Stimulated activated CD8-positive, alpha-beta memory T cell treated with anti-CD3 and anti-CD28 coated beads, Interleukin-4, amount 100 ng/mL, for 1 hour (primary cell): ENCODE results near the gene OR11G2.
"Not testable (repeated sequence)": the region's sequence is repeated elsewhere in the genome, so short reads cannot be mapped to it uniquely, and the experiment has no call there.

Experiments
- DNase-seq, 2 donors: peaks; one replicate each; pipeline ENCODE4 v3.0.0-alpha.2; 2020; ENCODE audit warnings: low read depth in 2 of 2, low spot score in 1 of 2

Gene OR11G2

DNA sequence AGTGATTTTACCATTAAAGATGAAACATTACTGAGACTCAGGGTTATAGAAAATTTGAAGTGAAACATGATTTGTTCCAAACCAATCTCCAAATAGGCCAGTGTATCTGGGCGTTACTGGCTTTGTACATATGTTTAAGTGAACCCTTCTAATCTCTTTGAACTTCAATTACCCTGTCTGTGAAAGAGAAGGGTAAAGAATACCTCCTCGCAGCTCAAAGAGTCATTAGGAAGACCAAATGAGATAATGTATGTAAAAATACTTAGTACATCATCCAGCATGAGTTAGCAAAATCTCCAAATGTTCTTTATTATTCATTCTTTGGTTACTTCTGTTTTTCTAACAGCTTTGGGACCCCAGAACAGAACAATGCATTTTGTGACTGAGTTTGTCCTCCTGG is 32.7 kb downstream of the OR11G2 start, which contains the start of gene OR11H6:
Gene OR11H6 (plus strand): TSS at position 301 of the 400 bp plus-strand sequence. CDS start 0 bp downstream, at position 301.
- no peak for DNase-seq

DNA sequence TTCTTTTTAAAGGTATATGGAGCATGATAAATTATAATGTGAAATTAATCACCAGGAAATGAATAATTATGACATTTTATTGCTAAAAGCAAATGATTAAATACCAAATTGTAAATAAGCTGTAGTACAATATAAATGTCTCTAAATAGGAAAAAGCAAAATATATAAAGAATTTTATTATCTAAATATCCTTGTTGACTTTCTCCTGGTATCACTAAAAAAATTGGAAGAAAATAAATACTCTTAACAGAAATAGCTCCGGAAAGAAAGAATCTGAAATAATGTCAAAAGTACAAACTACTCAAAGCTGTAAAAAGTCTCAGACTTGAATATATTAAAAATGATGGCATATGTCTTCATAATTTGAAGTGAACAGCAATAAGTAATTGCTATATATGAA is 38.0 kb downstream of the OR11G2 start, which contains the start of gene OR11H7:
Gene OR11H7 (plus strand): TSS at position 301 of the 400 bp plus-strand sequence.
- DNase-seq: no peak

GRCh38 chr14:20235415-20235814 is 44.7 kb downstream of the OR11G2 start:
- not testable (repeated sequence) for DNase-seq

DNA sequence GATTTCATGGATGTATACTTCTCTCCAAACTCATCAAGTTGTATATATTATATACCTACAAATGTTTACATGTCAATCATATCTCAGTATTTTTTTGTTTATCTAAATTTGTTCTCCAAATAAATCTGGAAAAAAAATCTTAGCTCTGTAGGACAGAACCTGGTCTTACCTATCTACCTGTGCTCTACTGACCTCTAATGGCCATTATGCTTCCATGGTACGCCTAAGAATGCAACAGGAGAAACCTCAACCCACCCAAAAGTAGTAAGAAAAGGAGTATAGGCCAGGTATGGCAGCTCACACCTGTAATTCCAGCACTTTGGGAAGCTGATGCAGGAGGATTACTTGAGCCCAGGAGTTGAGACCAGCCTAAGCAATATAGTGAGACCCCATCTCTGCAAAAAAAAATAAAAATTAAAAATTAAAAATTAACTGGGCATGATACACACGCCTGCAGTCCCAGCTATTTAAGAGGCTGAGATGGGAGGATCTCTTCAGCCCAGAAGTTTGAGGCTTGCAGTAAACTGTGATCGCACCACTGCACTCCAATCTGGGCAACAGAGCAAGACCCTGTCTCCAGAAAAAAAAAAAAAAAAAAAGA is 57.0 kb downstream of the OR11G2 start:
- DNase-seq: no peak
